Activated naive CD8-positive, alpha-beta T cell (primary cell): Measurements from ENCODE around the gene CTDSP1.

Source experiments
- H3K27ac Mint-ChIP-seq: one replicate; pipeline ENCODE4 v1.8.0; 2021; ENCODE audit warnings: mixed read lengths
- H3K27me3 Mint-ChIP-seq: one replicate; pipeline ENCODE4 v1.8.0; 2021; ENCODE audit warnings: mixed read lengths
- H3K36me3 Mint-ChIP-seq: one replicate; pipeline ENCODE4 v1.8.0; 2021; ENCODE audit warnings: mixed read lengths
- H3K4me1 Mint-ChIP-seq: one replicate; pipeline ENCODE4 v1.8.0; 2021; ENCODE audit warnings: low read depth, mixed read lengths
- H3K4me3 Mint-ChIP-seq: one replicate; pipeline ENCODE4 v1.8.0; 2021; ENCODE audit warnings: mild to moderate bottlenecking, mixed read lengths
- H3K9me3 Mint-ChIP-seq: one replicate; pipeline ENCODE4 v1.8.0; 2021; ENCODE audit warnings: low read depth, mixed read lengths

CTDSP1 gene

DNA sequence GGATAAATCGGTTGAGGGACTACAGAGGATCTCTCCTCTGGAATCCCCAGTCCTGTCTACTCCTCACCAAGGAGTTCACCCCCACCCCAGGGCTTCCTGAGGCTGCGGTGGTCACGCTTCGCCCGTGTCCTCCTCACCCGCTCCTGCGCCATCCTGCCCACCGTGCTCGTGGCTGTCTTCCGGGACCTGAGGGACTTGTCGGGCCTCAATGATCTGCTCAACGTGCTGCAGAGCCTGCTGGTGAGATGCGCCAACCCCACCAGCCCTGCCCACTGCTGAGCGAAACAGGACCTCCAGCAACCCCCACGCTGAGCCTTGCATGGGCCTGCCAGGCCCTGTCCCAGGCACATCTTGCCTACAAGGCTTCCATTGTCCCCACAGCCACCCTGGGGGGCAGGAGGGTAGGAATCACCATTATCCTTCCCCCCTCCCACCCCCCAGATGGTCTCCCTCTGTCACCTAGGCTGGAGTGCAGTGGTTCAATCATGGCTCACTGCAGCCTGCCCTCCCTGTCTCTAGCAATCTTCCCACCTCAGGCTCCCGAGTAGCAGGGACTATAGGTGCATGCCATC, 6.7 kb upstream of the CTDSP1 start:
- Mint-ChIP-seq H3K27me3 (no peaks in the 10 kb centered on the region), H3K27ac (no peak overlapping the region)

DNA sequence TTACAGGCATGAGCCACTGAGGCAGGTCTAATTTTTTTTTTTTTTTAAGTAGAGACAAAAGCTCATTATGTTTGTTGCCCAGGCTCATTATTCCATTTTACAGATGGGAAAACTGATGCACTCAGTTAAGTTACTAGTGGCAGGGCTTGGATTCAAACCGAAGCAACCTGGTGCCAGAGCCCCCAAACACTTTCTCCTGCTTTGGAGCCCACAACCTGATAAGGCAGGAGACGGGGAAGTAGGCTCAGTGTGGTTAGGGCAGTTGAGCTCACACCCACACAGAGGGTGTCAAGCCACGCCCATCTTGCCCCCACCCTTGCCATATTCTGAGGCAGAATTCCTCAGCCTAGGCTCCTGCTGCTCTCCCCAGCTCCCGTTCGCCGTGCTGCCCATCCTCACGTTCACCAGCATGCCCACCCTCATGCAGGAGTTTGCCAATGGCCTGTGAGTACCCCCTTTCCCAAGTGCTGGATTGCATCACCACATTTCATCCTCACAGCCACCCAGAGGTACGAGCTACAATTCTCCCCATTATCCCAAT, 5.8 kb upstream of the CTDSP1 start:
- Mint-ChIP-seq H3K36me3 (no peaks in the 10 kb centered on the region), H3K9me3 (no peaks in the 10 kb centered on the region), H3K4me3 (no peak overlapping the region), H3K4me1 (peaks cover 34% of the 10 kb centered on the region), H3K27me3 (no peaks in the 10 kb centered on the region), H3K27ac (peak overlapping the region; percentile 34)

More for the DNA sequence above, 6.7 kb upstream of the CTDSP1 start:
- Mint-ChIP-seq H3K36me3 (no peaks in the 10 kb centered on the region), H3K4me1 (peaks cover 34% of the 10 kb centered on the region), H3K4me3 (no peak overlapping the region), H3K9me3 (no peaks in the 10 kb centered on the region)

DNA sequence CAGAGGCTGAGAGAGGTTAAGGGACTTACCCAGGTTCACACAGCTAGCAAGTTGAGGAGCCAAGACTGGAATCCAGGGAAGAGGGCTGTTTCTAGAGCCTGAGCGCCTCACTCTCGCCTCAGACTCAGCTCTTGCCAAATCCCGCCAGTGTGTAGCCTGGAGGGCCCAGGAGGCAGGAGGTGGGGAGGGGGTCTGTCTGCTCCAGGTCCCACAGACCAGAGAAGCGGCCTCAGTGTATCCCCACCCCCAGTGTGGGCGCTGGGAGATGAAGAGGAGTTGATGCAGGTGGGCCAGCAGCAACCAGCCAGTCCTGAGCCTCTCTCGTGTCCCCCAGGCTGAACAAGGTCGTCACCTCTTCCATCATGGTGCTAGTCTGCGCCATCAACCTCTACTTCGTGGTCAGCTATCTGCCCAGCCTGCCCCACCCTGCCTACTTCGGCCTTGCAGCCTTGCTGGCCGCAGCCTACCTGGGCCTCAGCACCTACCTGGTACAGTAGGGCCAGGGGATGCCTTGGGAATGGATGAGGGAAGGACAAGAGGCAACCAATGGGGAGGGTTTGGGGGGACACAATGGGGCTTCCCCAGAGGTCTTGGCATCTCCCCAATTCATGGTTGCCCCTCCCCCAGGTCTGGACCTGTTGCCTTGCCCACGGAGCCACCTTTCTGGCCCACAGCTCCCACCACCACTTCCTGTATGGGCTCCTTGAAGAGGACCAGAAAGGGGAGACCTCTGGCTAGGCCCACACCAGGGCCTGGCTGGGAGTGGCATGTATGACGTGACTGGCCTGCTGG, 5.2 kb upstream of the CTDSP1 start:
- Mint-ChIP-seq H3K4me3 (peak overlapping the region; percentile 10), H3K4me1 (peaks cover 34% of the 10 kb centered on the region), H3K36me3 (no peaks in the 10 kb centered on the region), H3K9me3 (no peaks in the 10 kb centered on the region), H3K27ac (peak overlapping the region; percentile 46), H3K27me3 (no peaks in the 10 kb centered on the region)

DNA sequence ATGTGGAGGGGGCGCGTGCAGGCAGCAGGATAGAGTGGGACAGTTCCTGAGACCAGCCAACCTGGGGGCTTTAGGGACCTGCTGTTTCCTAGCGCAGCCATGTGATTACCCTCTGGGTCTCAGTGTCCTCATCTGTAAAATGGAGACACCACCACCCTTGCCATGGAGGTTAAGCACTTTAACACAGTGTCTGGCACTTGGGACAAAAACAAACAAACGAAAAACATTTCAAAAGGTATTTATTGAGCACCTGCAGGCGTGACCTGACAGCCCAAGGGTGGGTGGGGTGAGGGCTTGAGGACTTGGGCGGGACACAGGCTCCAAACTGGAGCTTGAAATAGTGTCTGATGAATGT, 4.6 kb upstream of the CTDSP1 start:
- H3K36me3 Mint-ChIP-seq: no peaks in the 10 kb centered on the region
- peaks cover 34% of the 10 kb centered on the region for H3K4me1 Mint-ChIP-seq
- H3K9me3 Mint-ChIP-seq: no peaks in the 10 kb centered on the region
- peak overlapping the region; percentile 10 for H3K4me3 Mint-ChIP-seq
- no peaks in the 10 kb centered on the region for H3K27me3 Mint-ChIP-seq
- H3K27ac Mint-ChIP-seq: peak overlapping the region; percentile 46

DNA sequence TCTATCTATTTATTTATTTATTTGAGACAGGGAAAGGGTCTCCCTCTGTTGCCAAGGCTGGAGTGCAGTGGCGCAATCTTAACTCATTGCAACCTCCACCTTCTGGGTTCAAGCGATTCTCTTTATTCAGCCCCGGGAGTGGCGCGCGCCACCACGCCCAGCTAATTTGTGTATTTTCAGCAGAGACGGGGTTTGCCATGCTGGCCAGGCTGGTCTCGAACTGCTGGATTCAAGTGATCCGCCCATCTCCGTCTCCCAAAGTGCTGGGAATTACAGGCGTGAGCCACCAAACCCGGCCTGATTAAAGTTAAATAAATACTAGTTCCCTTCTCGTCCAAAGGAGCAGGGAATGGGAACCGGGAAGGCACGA, 4.2 kb upstream of the CTDSP1 start:
- no peaks in the 10 kb centered on the region for H3K27me3 Mint-ChIP-seq
- peaks cover 34% of the 10 kb centered on the region for H3K4me1 Mint-ChIP-seq
- H3K27ac Mint-ChIP-seq: peak overlapping the region; percentile 41

DNA sequence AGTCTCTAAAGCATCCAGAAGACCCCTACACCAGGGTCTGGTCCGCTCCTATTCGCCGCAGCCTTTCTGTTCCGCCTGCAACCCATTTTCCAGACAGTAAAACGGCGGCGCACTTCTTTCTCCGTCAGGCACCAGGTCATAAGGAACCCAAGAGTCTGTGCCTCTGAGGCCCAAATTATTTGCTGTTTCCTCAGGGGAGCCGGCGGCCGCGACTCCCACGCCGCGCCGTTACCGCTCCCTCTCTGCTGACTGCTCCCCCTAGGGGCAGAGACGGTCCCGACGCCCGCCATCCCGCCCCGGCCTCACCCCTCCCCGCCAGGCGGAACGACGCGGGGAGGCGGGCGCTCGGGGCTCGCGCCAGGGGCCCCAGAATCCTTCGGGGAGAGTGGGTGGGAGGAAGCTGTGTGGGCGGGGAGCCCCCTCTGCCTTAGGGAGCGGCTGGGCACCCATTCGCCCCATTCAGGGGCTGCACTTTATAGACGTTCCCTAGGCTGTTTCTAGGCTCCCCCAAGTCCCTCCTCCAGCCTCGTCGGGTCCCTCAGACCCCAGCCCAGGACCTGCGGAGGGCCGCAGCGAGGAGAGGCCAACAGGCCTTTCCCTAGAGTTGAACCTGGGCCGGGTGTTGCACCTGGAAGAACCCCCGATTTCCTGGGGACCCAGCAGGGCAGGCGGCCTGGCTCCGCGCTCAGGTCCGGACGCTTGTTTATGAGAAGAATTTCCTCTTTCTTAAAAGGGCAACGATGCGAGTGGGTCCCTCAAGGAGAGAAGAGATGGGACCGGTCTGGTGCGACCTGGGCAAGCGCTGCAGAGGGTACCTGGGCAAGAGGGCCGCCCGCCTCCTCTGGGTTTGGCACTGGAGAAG, 3.6 kb upstream of the CTDSP1 start:
- Mint-ChIP-seq H3K4me3 (peak overlapping the region; percentile 90), H3K27me3 (no peaks in the 10 kb centered on the region), H3K36me3 (no peaks in the 10 kb centered on the region), H3K27ac (peak overlapping the region; percentile 90), H3K4me1 (peaks cover 34% of the 10 kb centered on the region), H3K9me3 (no peaks in the 10 kb centered on the region)

More for the DNA sequence above, 4.2 kb upstream of the CTDSP1 start:
- Mint-ChIP-seq H3K9me3 (no peaks in the 10 kb centered on the region), H3K36me3 (no peaks in the 10 kb centered on the region), H3K4me3 (peak overlapping the region; percentile 80)

DNA sequence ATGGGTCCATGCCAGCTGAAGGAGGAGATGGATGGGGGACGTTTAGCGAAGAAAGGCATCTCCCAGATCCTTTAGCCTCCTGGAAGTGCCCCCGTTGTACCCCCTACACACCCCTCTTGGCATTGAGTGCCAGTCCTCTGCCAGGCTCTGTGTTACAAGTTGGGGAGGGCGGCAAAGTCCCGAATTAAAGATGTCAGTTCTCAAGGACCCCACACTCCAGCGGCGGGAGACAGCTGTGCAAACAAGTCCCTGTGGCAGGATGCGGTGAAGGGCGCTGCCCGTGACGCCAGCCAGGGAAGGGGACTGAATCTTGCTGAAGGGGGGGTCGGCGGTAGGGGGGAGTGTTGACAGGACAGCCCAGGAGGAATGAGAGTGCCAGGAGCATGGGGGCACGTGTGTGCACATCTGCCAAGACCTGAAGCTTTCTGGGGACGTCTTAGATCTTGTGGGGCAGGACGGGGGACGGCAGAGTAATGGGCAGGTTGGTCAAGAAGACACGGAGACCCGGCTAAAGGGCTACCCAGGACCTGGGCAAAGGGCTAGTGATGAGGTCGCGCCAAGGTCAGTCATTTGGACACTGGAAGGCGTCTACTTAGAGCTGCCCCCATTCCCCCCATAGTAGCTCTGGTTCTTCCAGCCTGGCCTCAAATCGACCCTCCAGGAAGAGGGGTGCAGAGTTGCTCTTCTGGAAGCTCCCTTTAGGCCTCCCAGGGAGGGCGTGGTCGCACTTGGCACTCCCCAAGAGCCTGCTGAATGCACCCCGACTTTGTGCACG, 2.8 kb upstream of the CTDSP1 start:
- Mint-ChIP-seq H3K36me3 (no peaks in the 10 kb centered on the region), H3K27me3 (no peaks in the 10 kb centered on the region), H3K27ac (peak overlapping the region; percentile 90), H3K9me3 (no peaks in the 10 kb centered on the region), H3K4me3 (peak overlapping the region; percentile 90), H3K4me1 (peaks cover 41% of the 10 kb centered on the region)

DNA sequence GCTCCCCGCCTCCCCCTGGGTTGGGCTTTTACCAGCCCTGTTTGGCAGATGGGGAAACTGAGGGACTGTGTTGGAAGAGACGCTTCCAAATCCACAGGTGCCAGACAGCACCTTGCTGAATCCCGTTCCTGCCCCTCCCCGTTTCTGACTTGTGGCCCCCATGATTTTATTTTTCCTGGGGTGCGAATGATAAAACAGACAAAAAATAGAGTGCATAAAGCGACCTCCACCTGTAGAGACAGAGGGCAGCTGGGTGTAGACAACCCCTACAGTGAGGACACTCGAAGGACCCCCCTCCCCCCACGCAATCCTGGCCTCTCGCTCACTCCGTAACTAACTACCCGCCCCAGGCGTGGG, 2.2 kb upstream of the CTDSP1 start:
- Mint-ChIP-seq H3K4me3 (peak overlapping the region; percentile 90), H3K4me1 (peaks cover 43% of the 10 kb centered on the region), H3K27me3 (no peaks in the 10 kb centered on the region), H3K27ac (peak overlapping the region; percentile 66), H3K9me3 (no peaks in the 10 kb centered on the region), H3K36me3 (no peaks in the 10 kb centered on the region)

DNA sequence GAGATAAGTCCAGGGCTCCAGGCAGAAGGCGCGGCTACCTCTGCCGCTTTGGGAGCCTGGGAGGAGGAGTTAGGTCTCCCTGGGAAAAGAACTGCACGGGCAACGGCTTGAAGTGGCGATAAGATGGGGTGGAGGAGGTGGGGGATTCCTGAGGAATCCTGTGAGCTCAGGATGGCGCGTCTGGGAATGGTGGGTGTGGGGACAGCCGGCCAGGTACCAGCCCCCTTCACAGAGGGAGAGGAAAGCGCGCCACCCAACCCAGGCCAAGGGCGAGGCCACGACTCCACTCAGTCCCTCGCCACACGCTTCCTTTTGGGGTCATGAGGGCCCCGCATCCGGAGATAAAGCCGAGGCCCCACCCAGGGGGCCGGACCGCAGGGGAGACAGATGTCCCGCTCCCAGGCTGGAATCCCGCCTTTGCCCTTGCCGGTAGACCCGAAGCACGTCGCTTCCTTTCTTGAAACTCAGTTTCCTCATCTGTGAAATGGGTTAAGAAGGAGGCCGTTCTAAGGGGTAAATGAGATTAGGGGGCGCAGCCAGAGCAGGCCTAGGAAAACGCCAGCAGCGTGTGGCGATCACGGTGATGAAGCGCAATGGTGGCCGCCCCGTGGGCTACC, 1.7 kb upstream of the CTDSP1 start:
- Mint-ChIP-seq H3K36me3 (no peaks in the 10 kb centered on the region), H3K27me3 (no peaks in the 10 kb centered on the region), H3K27ac (peak overlapping the region; percentile 66), H3K9me3 (no peaks in the 10 kb centered on the region), H3K4me1 (peaks cover 44% of the 10 kb centered on the region), H3K4me3 (peak overlapping the region; percentile 90)

DNA sequence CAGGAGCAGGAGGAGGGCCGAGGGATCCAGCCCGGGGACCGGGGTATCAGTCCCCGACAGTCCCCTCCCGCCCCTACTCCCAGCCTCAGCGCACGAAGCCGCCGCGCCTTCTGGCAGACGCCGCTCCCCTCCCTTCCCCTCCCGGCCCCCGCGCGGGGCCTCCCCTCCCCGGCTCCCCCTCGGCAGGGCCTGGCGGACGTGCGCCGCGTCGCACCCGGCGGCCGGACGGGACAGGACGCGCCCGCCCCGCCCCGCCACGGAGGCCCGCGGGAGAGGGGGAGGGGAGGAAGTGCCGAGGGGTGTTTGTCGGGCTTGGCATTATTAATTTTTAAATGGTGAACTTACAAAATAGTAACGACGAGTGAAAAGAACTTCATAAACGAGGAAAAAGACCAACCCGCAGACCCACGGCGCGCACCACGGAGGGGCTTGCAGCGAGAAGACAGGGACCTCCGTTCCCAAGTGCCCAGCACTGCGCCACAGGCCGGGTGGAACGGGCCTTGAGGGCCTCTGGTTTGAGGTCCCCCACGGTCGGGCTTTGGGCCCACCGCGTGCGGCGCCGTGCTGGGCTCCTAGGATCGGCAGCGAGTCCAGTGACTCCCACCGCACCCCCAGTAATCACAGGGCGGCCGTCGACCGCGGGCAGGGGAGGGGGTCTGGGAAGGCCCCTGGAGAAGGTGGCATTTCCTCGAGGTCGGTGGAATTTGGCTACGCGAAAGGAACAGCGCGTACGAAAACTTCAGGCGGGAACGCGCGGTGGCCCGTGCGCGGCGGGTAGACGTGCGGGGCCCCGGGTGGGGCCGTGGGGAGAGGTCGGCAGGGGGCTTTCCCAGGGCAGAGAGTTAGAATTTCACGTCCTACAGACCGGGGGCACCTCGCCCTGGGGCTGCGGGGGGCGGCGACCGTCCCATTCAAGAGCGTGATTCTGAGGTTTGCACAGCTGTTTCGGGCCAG, 954 bp upstream of the CTDSP1 start:
- Mint-ChIP-seq H3K27me3 (no peaks in the 10 kb centered on the region), H3K9me3 (no peaks in the 10 kb centered on the region), H3K36me3 (no peaks in the 10 kb centered on the region), H3K4me1 (peaks cover 49% of the 10 kb centered on the region), H3K27ac (peak overlapping the region; percentile 50), H3K4me3 (peak overlapping the region; percentile 90)

DNA sequence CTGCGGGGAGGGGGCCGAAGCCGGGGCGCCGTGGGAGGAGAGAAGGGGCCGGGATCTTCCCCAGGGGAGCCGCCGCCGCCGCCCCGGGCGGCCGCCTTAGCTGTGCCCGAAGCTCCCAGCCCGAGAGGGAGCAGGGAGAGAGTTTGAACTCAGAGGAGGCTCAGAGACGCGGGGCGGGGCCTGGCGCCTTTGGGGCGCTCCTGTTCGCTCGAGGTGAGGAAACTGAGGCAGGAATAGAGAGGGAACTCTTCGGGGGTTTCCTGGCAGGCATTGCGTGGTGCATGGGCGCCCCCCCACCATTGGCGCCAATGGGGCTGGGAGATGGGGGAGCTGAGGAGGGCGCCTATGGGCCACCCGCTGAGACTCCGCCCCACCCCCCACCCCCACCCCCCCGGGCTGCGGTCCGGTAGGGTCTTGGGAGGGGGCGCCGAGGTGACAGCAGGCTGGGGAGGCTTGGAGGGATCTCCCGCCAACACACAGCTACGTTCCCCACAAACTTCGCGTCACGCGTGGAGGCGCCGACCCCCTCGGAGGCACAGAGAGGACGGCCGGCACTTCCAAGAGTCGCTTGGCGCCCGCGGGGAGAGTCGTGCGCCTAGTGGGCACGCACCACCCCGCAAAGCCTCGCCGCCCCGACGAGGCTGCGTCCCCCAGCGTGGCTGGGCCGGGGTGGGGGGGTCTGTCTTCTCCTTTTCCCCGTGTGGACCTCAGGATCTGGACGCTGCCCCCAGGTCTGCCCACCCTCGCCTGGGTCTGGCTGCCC, 680 bp downstream of the CTDSP1 start:
- H3K27ac Mint-ChIP-seq: peak overlapping the region; percentile 79
- H3K36me3 Mint-ChIP-seq: no peaks in the 10 kb centered on the region
- no peaks in the 10 kb centered on the region for H3K27me3 Mint-ChIP-seq
- H3K4me1 Mint-ChIP-seq: peaks cover 46% of the 10 kb centered on the region
- H3K4me3 Mint-ChIP-seq: peak overlapping the region; percentile 88
- no peaks in the 10 kb centered on the region for H3K9me3 Mint-ChIP-seq

DNA sequence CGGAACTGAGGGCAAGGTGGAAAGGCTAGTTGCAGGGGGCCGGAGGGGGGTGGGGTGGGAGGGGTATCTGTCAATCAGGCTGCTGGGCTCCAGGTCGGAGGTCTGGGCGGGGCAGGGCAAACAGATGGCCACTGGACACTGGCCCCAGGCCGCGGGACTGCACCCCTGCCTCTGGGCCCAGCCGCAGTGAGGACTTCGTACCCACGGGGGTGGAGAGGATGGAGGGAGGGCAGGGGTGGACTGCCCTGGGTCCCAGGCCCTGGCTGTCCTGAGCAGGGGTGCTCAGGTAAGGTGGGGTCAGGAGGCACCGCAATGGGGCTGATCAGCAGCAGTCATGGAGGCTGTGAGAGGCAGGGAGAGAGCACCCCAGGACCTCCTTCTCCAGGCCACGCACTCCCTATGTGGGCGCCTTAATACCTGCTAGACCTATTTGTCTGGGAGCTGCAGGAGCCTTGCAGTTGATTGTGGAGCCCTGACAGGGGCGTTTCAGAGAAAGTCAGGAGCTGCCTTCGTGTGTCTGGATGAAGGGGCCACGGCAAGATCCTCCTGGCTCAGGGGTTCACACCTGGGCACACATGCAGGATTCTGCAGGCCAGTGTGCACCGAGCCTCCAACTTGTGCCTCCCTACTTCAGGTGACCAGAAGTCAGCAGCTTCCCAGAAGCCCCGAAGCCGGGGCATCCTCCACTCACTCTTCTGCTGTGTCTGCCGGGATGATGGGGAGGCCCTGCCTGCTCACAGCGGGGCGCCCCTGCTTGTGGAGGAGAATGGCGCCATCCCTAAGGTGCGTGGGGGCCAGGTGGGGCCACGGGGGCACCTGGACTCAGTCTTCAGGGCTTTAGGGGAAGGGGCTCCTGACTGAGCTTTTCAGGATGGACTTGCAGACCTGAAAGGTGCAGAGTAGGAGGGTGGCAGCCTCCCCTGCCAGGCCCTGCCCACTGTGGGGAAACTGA, 1.5 kb downstream of the CTDSP1 start:
- H3K9me3 Mint-ChIP-seq: no peaks in the 10 kb centered on the region
- peak overlapping the region; percentile 88 for H3K4me3 Mint-ChIP-seq
- H3K36me3 Mint-ChIP-seq: no peaks in the 10 kb centered on the region
- peaks cover 47% of the 10 kb centered on the region for H3K4me1 Mint-ChIP-seq
- H3K27ac Mint-ChIP-seq: no peak overlapping the region
- H3K27me3 Mint-ChIP-seq: no peaks in the 10 kb centered on the region
